K562 (cell line): ENCODE data around the gene STAB1. TPM values are rescaled to one million over a fixed set of nuclear protein-coding genes. Genes with fewer than 3 reads are reported as not detected.

Experiments used
- BRCA1 ChIP-seq, 2 experiments: fragments of 450-650 bp in 1 of 2; sonication (generic) in 1 of 2; formaldehyde crosslinking in 1 of 2; IDR thresholded peaks; 2 replicates each; pipeline versions ENCODE4 v1.5.0 to v1.6.1; 2017 to 2020; ENCODE audit warnings: mild to moderate bottlenecking in 1 of 2, missing genetic modification reagents in 1 of 2
- CBFB ChIP-seq: sonication (generic); formaldehyde crosslinking; IDR thresholded peaks from 2 replicates; pipeline ENCODE4 v1.4.0; 2020; ENCODE audit warnings: mild to moderate bottlenecking, missing genetic modification reagents
- NCOR1 ChIP-seq: fragments of 450-650 bp; IDR thresholded peaks from 2 replicates; pipeline ENCODE4 v1.6.1; 2016; ENCODE audit warnings: mild to moderate bottlenecking, moderate library complexity
- NR2C1 ChIP-seq, 2 experiments: fragments of 450-650 bp; IDR thresholded peaks; 2 replicates each; pipeline ENCODE4 v1.6.1; 2017; ENCODE audit warnings: mild to moderate bottlenecking in 2 of 2, antibody characterized with exemption in 1 of 2, inconsistent platforms in 1 of 2, missing compliant biosample characterization in 1 of 2, missing genetic modification characterization in 1 of 2
- PHB ChIP-seq: fragments of 250-450 bp; sonication (Bioruptor Pico); IDR thresholded peaks from 2 replicates; pipeline ENCODE4 v1.5.0; 2021
- POLR2AphosphoS2 ChIP-seq: IDR thresholded peaks from 2 replicates; pipeline ENCODE4 v1.6.1; 2012; ENCODE audit warnings: low read length, improper control_type of control experiment
- TRIM28 ChIP-seq: fragments of 450-650 bp; IDR thresholded peaks from 2 replicates; pipeline ENCODE4 v1.6.1; 2017
- ZBTB1 ChIP-seq: sonication (generic); formaldehyde crosslinking; IDR thresholded peaks from 2 replicates; pipeline ENCODE4 v1.8.1; 2023; ENCODE audit warnings: missing genetic modification reagents, low read depth, mild to moderate bottlenecking, borderline replicate concordance
- ZNF263 ChIP-seq: sonication (generic); formaldehyde crosslinking; IDR thresholded peaks from 2 replicates; pipeline ENCODE4 v1.8.0; 2022; ENCODE audit warnings: mild to moderate bottlenecking, missing genetic modification reagents, borderline replicate concordance
- ZNF407 ChIP-seq: fragments of 450-650 bp; IDR thresholded peaks from 2 replicates; pipeline ENCODE4 v1.6.1; 2016; ENCODE audit warnings: low read depth
- polyA plus RNA-seq, 8 experiments: library from polyadenylated mRNA; depleted of rRNA in 4 of 8; stranded (reverse) in 5 of 8; unstranded in 3 of 8; fragments of >200 nt; fragmentation: Nextera tagmentation in 2 of 8; fragmentation: Illumina TruSeq in 1 of 8; extraction: Ambion mirVana in 2 of 8; extraction: Trizol in 1 of 8; gene quantifications; 2 replicates each; pipeline versions ENCODE4 v1.2.1 to v1.2.3, GENCODE V29; 2011 to 2014; ENCODE audit warnings: inconsistent platforms in 1 of 8, missing spikeins in 1 of 8
- total RNA-seq, 7 experiments: library from RNA; depleted of rRNA in 6 of 7; stranded (reverse); fragments of >200 nt in 6 of 7; fragmentation: Illumina TruSeq in 2 of 7; extraction: Trizol in 2 of 7; gene quantifications; 2 replicates each; pipeline versions ENCODE4 v1.2.1 to v1.2.3, GENCODE V29; 2011 to 2021; ENCODE audit warnings: low replicate concordance in 1 of 7
- TF ChIP-seq, protein P1 (sequence below): sonication (generic); formaldehyde crosslinking; IDR thresholded peaks from 2 replicates; pipeline ENCODE4 v1.8.0; 2022; ENCODE audit warnings: mild to moderate bottlenecking, missing genetic modification reagents
- TF ChIP-seq, protein P2 (sequence below): sonication (generic); formaldehyde crosslinking; IDR thresholded peaks from 2 replicates; pipeline ENCODE4 v1.8.1; 2023; ENCODE audit warnings: mild to moderate bottlenecking, missing genetic modification reagents
- TF ChIP-seq, protein P3 (sequence below): sonication (generic); IDR thresholded peaks from 2 replicates; pipeline ENCODE4 v1.6.1; 2016

STAB1 gene
- total and polyA plus RNA-seq, 9 of the 15 experiments (the other 6 are each of a cell fraction or from before 2014, with no cell fraction given): 0.20 to 3.9 (median 1.2) TPM

DNA sequence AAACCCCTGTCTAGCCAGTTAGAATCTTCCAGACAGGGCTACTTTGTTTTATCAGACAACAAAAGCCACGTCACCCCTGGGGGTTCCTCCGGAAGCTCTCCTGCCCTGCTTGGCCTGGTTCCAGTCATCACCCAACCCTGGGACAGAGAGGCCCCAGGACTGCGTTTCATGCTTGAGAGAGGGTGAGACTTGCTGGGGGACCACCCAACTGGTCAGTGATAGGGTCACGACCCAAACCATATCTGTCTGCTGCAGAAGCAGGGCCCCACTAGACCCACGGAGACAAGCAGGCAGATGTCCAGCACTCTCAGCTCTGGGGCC lies 37.3 kb downstream of the STAB1 start (continued):
- TF ChIP-seq, protein P1, sequence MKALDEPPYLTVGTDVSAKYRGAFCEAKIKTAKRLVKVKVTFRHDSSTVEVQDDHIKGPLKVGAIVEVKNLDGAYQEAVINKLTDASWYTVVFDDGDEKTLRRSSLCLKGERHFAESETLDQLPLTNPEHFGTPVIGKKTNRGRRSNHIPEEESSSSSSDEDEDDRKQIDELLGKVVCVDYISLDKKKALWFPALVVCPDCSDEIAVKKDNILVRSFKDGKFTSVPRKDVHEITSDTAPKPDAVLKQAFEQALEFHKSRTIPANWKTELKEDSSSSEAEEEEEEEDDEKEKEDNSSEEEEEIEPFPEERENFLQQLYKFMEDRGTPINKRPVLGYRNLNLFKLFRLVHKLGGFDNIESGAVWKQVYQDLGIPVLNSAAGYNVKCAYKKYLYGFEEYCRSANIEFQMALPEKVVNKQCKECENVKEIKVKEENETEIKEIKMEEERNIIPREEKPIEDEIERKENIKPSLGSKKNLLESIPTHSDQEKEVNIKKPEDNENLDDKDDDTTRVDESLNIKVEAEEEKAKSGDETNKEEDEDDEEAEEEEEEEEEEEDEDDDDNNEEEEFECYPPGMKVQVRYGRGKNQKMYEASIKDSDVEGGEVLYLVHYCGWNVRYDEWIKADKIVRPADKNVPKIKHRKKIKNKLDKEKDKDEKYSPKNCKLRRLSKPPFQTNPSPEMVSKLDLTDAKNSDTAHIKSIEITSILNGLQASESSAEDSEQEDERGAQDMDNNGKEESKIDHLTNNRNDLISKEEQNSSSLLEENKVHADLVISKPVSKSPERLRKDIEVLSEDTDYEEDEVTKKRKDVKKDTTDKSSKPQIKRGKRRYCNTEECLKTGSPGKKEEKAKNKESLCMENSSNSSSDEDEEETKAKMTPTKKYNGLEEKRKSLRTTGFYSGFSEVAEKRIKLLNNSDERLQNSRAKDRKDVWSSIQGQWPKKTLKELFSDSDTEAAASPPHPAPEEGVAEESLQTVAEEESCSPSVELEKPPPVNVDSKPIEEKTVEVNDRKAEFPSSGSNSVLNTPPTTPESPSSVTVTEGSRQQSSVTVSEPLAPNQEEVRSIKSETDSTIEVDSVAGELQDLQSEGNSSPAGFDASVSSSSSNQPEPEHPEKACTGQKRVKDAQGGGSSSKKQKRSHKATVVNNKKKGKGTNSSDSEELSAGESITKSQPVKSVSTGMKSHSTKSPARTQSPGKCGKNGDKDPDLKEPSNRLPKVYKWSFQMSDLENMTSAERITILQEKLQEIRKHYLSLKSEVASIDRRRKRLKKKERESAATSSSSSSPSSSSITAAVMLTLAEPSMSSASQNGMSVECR (CRISPR knock-in tag): no peak
- TF ChIP-seq PHB (CRISPR knock-in tag) (no peak), TRIM28 (no peak), ZBTB1 (no peak), CBFB (CRISPR knock-in tag) (no peak), BRCA1 (IDR thresholded peaks at IDR 0.05) (no peak), BRCA1 (CRISPR knock-in tag; IDR thresholded peaks at IDR 0.05) (no peak), ZNF407 (no peak), POLR2AphosphoS2 (no peak), NCOR1 (peak; percentile 70; the same call in 1 of the 2 replicates), ZNF263 (CRISPR knock-in tag) (no peak), NR2C1 (IDR thresholded peaks at IDR 0.05) (0 out of 2 replicates have a peak, but pooled peaks have one; percentile 21), NR2C1 (tag; IDR thresholded peaks at IDR 0.05) (0 out of 2 replicates have a peak, but pooled peaks have one; percentile 17)
- TF ChIP-seq, protein P2, sequence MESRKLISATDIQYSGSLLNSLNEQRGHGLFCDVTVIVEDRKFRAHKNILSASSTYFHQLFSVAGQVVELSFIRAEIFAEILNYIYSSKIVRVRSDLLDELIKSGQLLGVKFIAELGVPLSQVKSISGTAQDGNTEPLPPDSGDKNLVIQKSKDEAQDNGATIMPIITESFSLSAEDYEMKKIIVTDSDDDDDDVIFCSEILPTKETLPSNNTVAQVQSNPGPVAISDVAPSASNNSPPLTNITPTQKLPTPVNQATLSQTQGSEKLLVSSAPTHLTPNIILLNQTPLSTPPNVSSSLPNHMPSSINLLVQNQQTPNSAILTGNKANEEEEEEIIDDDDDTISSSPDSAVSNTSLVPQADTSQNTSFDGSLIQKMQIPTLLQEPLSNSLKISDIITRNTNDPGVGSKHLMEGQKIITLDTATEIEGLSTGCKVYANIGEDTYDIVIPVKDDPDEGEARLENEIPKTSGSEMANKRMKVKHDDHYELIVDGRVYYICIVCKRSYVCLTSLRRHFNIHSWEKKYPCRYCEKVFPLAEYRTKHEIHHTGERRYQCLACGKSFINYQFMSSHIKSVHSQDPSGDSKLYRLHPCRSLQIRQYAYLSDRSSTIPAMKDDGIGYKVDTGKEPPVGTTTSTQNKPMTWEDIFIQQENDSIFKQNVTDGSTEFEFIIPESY: no peak
- TF ChIP-seq, protein P3, sequence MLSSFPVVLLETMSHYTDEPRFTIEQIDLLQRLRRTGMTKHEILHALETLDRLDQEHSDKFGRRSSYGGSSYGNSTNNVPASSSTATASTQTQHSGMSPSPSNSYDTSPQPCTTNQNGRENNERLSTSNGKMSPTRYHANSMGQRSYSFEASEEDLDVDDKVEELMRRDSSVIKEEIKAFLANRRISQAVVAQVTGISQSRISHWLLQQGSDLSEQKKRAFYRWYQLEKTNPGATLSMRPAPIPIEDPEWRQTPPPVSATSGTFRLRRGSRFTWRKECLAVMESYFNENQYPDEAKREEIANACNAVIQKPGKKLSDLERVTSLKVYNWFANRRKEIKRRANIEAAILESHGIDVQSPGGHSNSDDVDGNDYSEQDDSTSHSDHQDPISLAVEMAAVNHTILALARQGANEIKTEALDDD: no peak
